Suprapubic skin (tissue), 4 donors: ENCODE data around the gene COL4A1. TPM values are rescaled to one million over a fixed set of nuclear protein-coding genes. Genes with fewer than 3 reads are reported as not detected.

Experiments
- DNase-seq, 2 donors: peaks; one replicate each; pipeline ENCODE4 v3.0.0-alpha.2; 2019; ENCODE audit warnings: low spot score in 2 of 2
- H3K27ac ChIP-seq: fragments of 200-600 bp; sonication (generic); one replicate; pipeline ENCODE4 v1.5.1; 2019
- H3K27me3 ChIP-seq: fragments of 200-600 bp; sonication (generic); one replicate; pipeline ENCODE4 v1.5.1; 2019
- H3K36me3 ChIP-seq: fragments of 200-600 bp; sonication (generic); one replicate; pipeline ENCODE4 v1.5.1; 2019
- H3K4me1 ChIP-seq: fragments of 200-600 bp; sonication (generic); one replicate; pipeline ENCODE4 v1.5.1; 2019
- H3K4me3 ChIP-seq: fragments of 200-600 bp; sonication (generic); one replicate; pipeline ENCODE4 v1.5.1; 2019; ENCODE audit warnings: mild to moderate bottlenecking
- H3K9me3 ChIP-seq: fragments of 200-600 bp; sonication (generic); one replicate; pipeline ENCODE4 v1.5.1; 2019
- EP300 ChIP-seq: sonication (generic); formaldehyde crosslinking; IDR thresholded peaks from one replicate; pipeline ENCODE4 v1.6.1; 2017; ENCODE audit warnings: antibody characterized with exemption
- POLR2A ChIP-seq, 2 donors: fragments of 450-650 bp; IDR thresholded peaks; one replicate each; pipeline ENCODE4 v1.6.1; 2017; ENCODE audit warnings: antibody characterized with exemption in 2 of 2, mild to moderate bottlenecking in 2 of 2, moderate library complexity in 2 of 2
- POLR2AphosphoS5 ChIP-seq, 3 donors: sonication (generic); formaldehyde crosslinking; IDR thresholded peaks; one replicate each; pipeline ENCODE4 v1.6.1; 2017; ENCODE audit warnings: antibody characterized with exemption in 3 of 3
- WGBS: methylation state at CpG from one replicate; pipeline ENCODE4 v1.1.5; 2018; 5-methylcytosine and 5-hydroxymethylcytosine counted together
- total RNA-seq, 4 donors: library from RNA; depleted of rRNA; stranded (reverse); fragments of >200 nt; gene quantifications; one replicate each; pipeline ENCODE4 v1.1.0, GENCODE V29; 2016
- TF ChIP-seq, protein P1 (sequence below), 2 donors: fragments of 200-600 bp in 1 of 2; fragments of 450-650 bp in 1 of 2; sonication (generic) in 1 of 2; IDR thresholded peaks; one replicate each; pipeline ENCODE4 v1.5.1; 2016 to 2019; ENCODE audit warnings: antibody characterized with exemption in 2 of 2, mild to moderate bottlenecking in 1 of 2, moderate library complexity in 1 of 2

COL4A1 gene
- total RNA-seq, 4 donors from 2014 or later, result 36.7 to 60.8 (median 43.6) TPM

DNA sequence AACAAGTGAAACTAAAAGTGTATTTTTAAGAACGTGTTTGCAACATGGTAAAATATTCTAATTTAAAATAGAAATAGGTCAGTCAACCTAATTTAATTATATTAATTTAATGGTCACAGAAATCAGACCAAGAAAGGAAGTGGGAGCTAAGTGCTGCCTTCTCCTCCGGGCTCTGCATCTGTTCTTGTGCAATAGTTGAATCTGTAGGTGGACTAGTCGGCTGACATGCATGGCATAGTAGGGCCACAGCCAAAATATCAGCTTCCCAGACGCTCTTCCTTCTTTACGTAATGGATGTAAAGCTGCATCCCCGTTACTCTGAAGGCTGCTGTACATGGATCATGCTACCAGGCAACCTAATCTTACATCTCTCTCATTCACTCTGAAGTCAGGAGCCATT is 47.3 kb downstream of the COL4A1 start:
- Histone ChIP-seq H3K27ac (no peak overlapping the region), H3K36me3 (no peaks in the 10 kb centered on the region), H3K27me3 (no peaks in the 10 kb centered on the region), H3K4me3 (no peak overlapping the region), H3K4me1 (peaks cover 31% of the 10 kb centered on the region), H3K9me3 (no peaks in the 10 kb centered on the region)
- no peak for DNase-seq
- TF ChIP-seq, protein P1, sequence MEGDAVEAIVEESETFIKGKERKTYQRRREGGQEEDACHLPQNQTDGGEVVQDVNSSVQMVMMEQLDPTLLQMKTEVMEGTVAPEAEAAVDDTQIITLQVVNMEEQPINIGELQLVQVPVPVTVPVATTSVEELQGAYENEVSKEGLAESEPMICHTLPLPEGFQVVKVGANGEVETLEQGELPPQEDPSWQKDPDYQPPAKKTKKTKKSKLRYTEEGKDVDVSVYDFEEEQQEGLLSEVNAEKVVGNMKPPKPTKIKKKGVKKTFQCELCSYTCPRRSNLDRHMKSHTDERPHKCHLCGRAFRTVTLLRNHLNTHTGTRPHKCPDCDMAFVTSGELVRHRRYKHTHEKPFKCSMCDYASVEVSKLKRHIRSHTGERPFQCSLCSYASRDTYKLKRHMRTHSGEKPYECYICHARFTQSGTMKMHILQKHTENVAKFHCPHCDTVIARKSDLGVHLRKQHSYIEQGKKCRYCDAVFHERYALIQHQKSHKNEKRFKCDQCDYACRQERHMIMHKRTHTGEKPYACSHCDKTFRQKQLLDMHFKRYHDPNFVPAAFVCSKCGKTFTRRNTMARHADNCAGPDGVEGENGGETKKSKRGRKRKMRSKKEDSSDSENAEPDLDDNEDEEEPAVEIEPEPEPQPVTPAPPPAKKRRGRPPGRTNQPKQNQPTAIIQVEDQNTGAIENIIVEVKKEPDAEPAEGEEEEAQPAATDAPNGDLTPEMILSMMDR (IDR thresholded peaks at IDR 0.05), result no peak
- TF ChIP-seq EP300 (no peak), POLR2AphosphoS5 (IDR thresholded peaks at IDR 0.05) (no peak), POLR2A (IDR thresholded peaks at IDR 0.05) (no peak)
- 69% methylated on average over 6 of the region's 6 CpGs for WGBS

DNA sequence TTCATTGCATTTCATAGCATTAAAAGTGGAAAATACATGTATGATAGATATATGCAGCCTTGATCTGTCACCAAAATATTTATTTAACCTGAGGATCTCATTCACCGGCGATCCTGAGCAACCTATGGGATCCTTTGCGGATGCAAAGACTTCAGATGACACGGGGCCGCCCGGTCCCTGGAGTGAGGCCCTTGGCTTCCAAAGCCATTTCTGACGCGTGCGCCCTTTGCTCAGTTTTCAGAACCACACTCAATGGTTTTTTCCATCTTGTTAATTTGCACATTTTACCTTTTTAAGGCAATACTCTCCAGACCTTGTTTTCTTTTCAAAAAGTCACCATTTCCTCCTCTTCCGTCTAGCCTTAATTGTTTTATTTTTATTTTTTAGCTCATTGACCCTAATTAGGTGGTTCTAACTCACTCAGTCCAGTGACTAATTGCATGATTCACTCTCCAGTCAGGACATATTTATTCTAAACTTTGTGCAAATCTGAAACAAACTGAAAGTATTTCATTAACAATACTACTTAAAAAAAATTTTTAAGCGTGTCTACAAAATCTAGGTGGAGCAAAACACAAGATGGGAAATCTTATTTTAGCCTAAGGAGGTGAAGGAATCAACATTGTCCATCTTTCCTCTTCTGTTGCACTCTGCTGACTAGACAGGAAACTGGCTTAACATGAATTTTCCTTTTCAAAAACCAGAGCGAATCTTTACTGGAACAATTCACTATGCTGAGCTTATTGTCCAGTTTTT is 47.9 kb downstream of the COL4A1 start:
- Histone ChIP-seq H3K4me3 (no peak overlapping the region), H3K27me3 (no peaks in the 10 kb centered on the region), H3K36me3 (no peaks in the 10 kb centered on the region), H3K9me3 (no peaks in the 10 kb centered on the region), H3K4me1 (peaks cover 25% of the 10 kb centered on the region), H3K27ac (no peak overlapping the region)
- WGBS, result 76% methylated on average over 12 of the region's 12 CpGs
- DNase-seq, result no peak
- TF ChIP-seq EP300, result no peak
- TF ChIP-seq, protein P1 (IDR thresholded peaks at IDR 0.05), result no peak
- TF ChIP-seq POLR2A (IDR thresholded peaks at IDR 0.05), result no peak
- TF ChIP-seq POLR2AphosphoS5 (IDR thresholded peaks at IDR 0.05), result no peak

DNA sequence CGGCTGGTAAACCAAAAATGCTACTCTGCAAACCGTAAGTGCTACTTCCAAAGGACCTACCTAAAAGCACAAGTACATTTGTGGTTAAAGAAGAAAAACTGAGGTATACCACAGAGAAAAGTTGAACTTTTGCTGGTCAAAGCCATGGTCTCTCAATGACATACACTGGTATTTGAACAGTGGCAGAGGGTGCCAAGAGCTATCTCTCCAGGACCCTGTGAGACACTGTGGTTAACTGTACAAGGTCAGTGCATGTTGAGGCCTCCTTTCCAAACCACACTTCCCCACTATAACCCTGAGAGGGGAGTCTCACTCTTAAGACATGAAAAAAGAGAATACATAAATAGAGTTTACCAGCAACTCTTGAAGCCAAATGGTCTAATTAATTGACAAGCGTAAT is 49.5 kb downstream of the COL4A1 start:
- Histone ChIP-seq H3K9me3 (no peaks in the 10 kb centered on the region), H3K4me1 (peaks cover 11% of the 10 kb centered on the region), H3K27me3 (no peaks in the 10 kb centered on the region), H3K36me3 (no peaks in the 10 kb centered on the region), H3K4me3 (no peak overlapping the region), H3K27ac (no peak overlapping the region)
- TF ChIP-seq EP300, result no peak
- no peak for TF ChIP-seq POLR2AphosphoS5 (IDR thresholded peaks at IDR 0.05)
- no peak for TF ChIP-seq POLR2A (IDR thresholded peaks at IDR 0.05)
- TF ChIP-seq, protein P1 (IDR thresholded peaks at IDR 0.05), result no peak
- DNase-seq, result no peak
- 90% methylated on average over 3 of the region's 3 CpGs for WGBS

DNA sequence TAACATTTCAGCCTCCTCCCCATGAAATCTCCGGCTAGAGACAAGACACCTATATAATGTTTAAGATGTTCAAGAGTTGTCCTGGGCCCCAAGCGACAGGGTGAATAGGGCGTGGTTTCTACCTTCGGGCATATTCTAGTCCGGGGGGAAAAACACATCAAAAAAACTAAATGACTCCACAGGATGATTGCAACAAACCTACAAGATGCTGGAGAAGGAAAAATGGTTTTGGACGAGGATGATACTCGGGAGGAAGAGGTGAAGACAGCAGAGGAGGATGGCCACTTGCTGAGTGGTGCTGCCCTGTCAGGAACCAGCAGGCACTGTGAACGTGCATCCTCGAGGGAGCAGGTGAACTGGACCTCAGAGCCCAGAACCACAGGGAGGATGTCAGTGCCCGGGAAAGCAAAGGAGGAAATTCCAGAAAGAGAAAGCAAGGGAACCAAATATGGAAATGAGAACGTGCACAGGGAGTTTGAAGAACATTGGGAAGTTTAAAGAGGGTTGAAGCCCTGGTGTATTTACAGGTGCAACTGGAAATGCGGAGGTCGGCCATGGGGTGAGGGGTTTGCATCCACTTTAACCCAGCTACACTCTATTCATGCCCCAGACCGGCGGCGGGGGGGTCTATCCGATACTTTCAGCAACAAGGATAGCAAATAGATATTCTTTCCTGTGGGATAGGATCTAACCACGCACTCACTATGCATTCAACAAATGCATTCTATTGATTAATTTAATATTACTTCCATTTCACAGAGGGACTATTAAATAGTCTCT is 50.6 kb downstream of the COL4A1 start:
- Histone ChIP-seq H3K27ac (no peak overlapping the region), H3K4me1 (peaks cover 10% of the 10 kb centered on the region), H3K4me3 (no peak overlapping the region), H3K27me3 (no peaks in the 10 kb centered on the region), H3K9me3 (no peaks in the 10 kb centered on the region), H3K36me3 (no peaks in the 10 kb centered on the region)
- 59% methylated on average over 18 of the region's 18 CpGs for WGBS
- DNase-seq, result no peak
- TF ChIP-seq, protein P1 (IDR thresholded peaks at IDR 0.05), result no peak
- TF ChIP-seq POLR2AphosphoS5 (IDR thresholded peaks at IDR 0.05), result no peak
- no peak for TF ChIP-seq POLR2A (IDR thresholded peaks at IDR 0.05)
- no peak for TF ChIP-seq EP300
